Endothelial cell of umbilical vein (primary cell): ENCODE measurements around the gene MYBPC1. TPM values are rescaled to one million over a fixed set of nuclear protein-coding genes. Genes with fewer than 3 reads are reported as not detected.

Experiments used
- BruUV-seq: library from RNA; stranded (reverse); fragments of 400-500 nt; replicated peaks from 2 replicates; lab custom pipeline; 2021; lab: Mats Ljungman, UMichigan
- CTCF ChIA-PET: fragments of 300-600, 350-600 bp; sonication (Branson Sonifier 250); formaldehyde crosslinking; loops from one replicate; lab custom pipeline; 2021; ENCODE audit warnings: antibody characterized with exemption, inconsistent platforms; lab: Charles Lee
- POLR2A ChIA-PET: fragments of 300-600, 350-600 bp; sonication (Branson Sonifier 250); formaldehyde crosslinking; loops from one replicate; lab custom pipeline; 2021; ENCODE audit warnings: antibody characterized with exemption, inconsistent platforms; lab: Charles Lee
- DNase-seq: peaks from one replicate; pipeline ENCODE4 v3.0.0-alpha.2; 2011; ENCODE audit warnings: low read depth, low spot score
- FAIRE-seq: peaks from 2 replicates; lab custom pipeline; 2011; peaks lifted over from hg19 to GRCh38; lab: Jason Lieb, UNC
- H2AFZ ChIP-seq: 2 replicates; pipeline ENCODE4 v1.6.0; 2012; ENCODE audit warnings: low read depth, low read length, control low read depth, inconsistent platforms
- H3K27ac ChIP-seq: 2 replicates; pipeline ENCODE4 v1.5.1; 2011; ENCODE audit warnings: low read depth, mild to moderate bottlenecking, control low read depth, low read length, moderate library complexity; ENCODE audit not compliant: insufficient read depth
- H3K27me3 ChIP-seq, 2 experiments: 2 replicates each; pipeline versions ENCODE4 v1.6.0 to v1.6.1; 2011; ENCODE audit warnings: low read length in 2 of 2, mixed read lengths in 1 of 2; ENCODE audit not compliant: control insufficient read depth in 2 of 2, insufficient read depth in 2 of 2
- H3K36me3 ChIP-seq, 2 experiments: 2 replicates in 1 of 2; 3 replicates in 1 of 2; pipeline ENCODE4 v1.5.1; 2011; ENCODE audit warnings: low read length in 2 of 2, mild to moderate bottlenecking in 1 of 2, moderate library complexity in 1 of 2; ENCODE audit not compliant: control insufficient read depth in 2 of 2, insufficient read depth in 2 of 2; ENCODE audit errors: extremely low read depth in 1 of 2
- H3K4me1 ChIP-seq: 3 replicates; pipeline ENCODE4 v1.5.1; 2011; ENCODE audit warnings: mild to moderate bottlenecking, low read length; ENCODE audit not compliant: control insufficient read depth, insufficient read depth; ENCODE audit errors: extremely low read depth
- H3K4me2 ChIP-seq: 2 replicates; pipeline ENCODE4 v1.6.1; 2011; ENCODE audit warnings: low read length, control low read depth, mixed read lengths; ENCODE audit not compliant: insufficient read depth
- H3K4me3 ChIP-seq, 3 experiments: fragments of 200-600 bp in 1 of 3; sonication (generic), shearing (Covaris generic) in 1 of 3; replicated peaks in 1 of 3; 2 replicates each; pipeline ENCODE4 v1.5.1; 2011 to 2016; ENCODE audit warnings: control low read depth in 3 of 3, low read length in 3 of 3, mild to moderate bottlenecking in 2 of 3, inconsistent platforms in 1 of 3, low read depth in 1 of 3, moderate library complexity in 1 of 3; ENCODE audit not compliant: insufficient read depth in 1 of 3
- H3K79me2 ChIP-seq: 2 replicates; pipeline ENCODE4 v1.6.0; 2012; ENCODE audit warnings: low read length, inconsistent platforms; ENCODE audit not compliant: control insufficient read depth, insufficient read depth
- H3K9ac ChIP-seq: replicated peaks from 2 replicates; pipeline ENCODE3; 2011; ENCODE audit warnings: low read length, control low read depth; ENCODE audit not compliant: insufficient read depth; ENCODE audit errors: extremely low read depth
- H3K9me1 ChIP-seq: replicated peaks from 3 replicates; pipeline ENCODE4 v1.6.0; 2011; ENCODE audit warnings: mild to moderate bottlenecking, low read length; ENCODE audit not compliant: control insufficient read depth, insufficient read depth; ENCODE audit errors: extremely low read depth
- H3K9me3 ChIP-seq: replicated peaks from 2 replicates; pipeline ENCODE4 v1.5.1; 2012; ENCODE audit warnings: low read length, inconsistent platforms; ENCODE audit not compliant: control insufficient read depth, insufficient read depth
- H4K20me1 ChIP-seq: replicated peaks from 2 replicates; pipeline ENCODE3; 2011; ENCODE audit warnings: mild to moderate bottlenecking, low read length; ENCODE audit not compliant: control insufficient read depth, insufficient read depth; ENCODE audit errors: extremely low read depth
- EZH2 ChIP-seq: IDR thresholded peaks from 2 replicates; pipeline ENCODE4 v1.6.1; 2012; ENCODE audit warnings: borderline replicate concordance, low read depth, mild to moderate bottlenecking, moderate library complexity, low read length, inconsistent platforms; ENCODE audit not compliant: severe bottlenecking
- FOS ChIP-seq: IDR thresholded peaks from 2 replicates; pipeline ENCODE4 v1.6.1; 2011; ENCODE audit warnings: mild to moderate bottlenecking, low read length, moderate library complexity, borderline replicate concordance; ENCODE audit not compliant: insufficient read depth
- GATA2 ChIP-seq: IDR thresholded peaks from 2 replicates; pipeline ENCODE4 v1.7.0; 2011; ENCODE audit warnings: low read depth, mild to moderate bottlenecking, moderate library complexity, mixed read lengths, low read length; ENCODE audit not compliant: insufficient read length, insufficient read depth
- JUN ChIP-seq: IDR thresholded peaks from 2 replicates; pipeline ENCODE4 v1.6.1; 2011; ENCODE audit warnings: borderline replicate concordance, low read depth; ENCODE audit not compliant: insufficient read length, insufficient read depth
- MYC ChIP-seq: IDR thresholded peaks from one replicate; pipeline ENCODE4 v1.6.1; 2011; ENCODE audit warnings: mild to moderate bottlenecking, low read depth, low read length
- POLR2A ChIP-seq: IDR thresholded peaks from 2 replicates; pipeline ENCODE4 v1.6.1; 2012; ENCODE audit warnings: low read depth, mild to moderate bottlenecking, control low read depth, low read length
- POLR2AphosphoS5 ChIP-seq: IDR thresholded peaks from 2 replicates; pipeline ENCODE4 v1.6.1; 2012; ENCODE audit warnings: low read depth, mild to moderate bottlenecking, control low read depth, low read length, moderate library complexity; ENCODE audit not compliant: insufficient read depth
- dilution Hi-C: fragments of 300-500 bp; cut with MboI; formaldehyde crosslinking; loops from one replicate; pipeline ENCODE4 v1.15.0; 2019; ENCODE audit warnings: low sequenced_read_pairs; ENCODE audit not compliant: extremely low pct_ligation_motif_present
- intact Hi-C: fragments of 100-400 bp; cut with micrococcal nuclease; formaldehyde crosslinking; loops from one replicate; pipeline ENCODE4 v1.10.0; 2022
- polyA plus RNA-seq, 4 experiments: library from polyadenylated mRNA; depleted of rRNA in 3 of 4; stranded (reverse) in 3 of 4; unstranded in 1 of 4; fragments of >200 nt; gene quantifications; 2 replicates each; pipeline versions ENCODE4 v1.2.1 to v1.2.3, GENCODE V29; 2011 to 2012; ENCODE audit warnings: missing spikeins in 1 of 4
- total RNA-seq: library from RNA; stranded (reverse); gene quantifications from 2 replicates; pipeline ENCODE4 v1.2.3, GENCODE V29; 2021
- TF ChIP-seq, protein P1 (sequence below), 2 donors: IDR thresholded peaks; 1 replicate in 1 of 2; 2 replicates in 1 of 2; pipeline ENCODE4 v1.5.1; 2011; ENCODE audit warnings: low read length in 2 of 2, mild to moderate bottlenecking in 2 of 2, moderate library complexity in 2 of 2, control low read depth in 1 of 2, inconsistent platforms in 1 of 2, low read depth in 1 of 2; ENCODE audit not compliant: insufficient read depth in 1 of 2; ENCODE audit errors: extremely low read depth in 1 of 2
- TF ChIP-seq, protein P2 (sequence below): IDR thresholded peaks from 2 replicates; pipeline ENCODE4 v1.6.1; 2011; ENCODE audit not compliant: insufficient read depth, insufficient read length

Gene MYBPC1
- total and polyA plus RNA-seq, 2 donors (not counting 3 experiments of a cell fraction or from before 2014, with no cell fraction given): not detected

- POLR2A ChIA-PET: no interaction called here
- intact Hi-C loops: loop anchor here (2.0 kb wide), 1 partner anchor 188 kb away; no protein-coding TSS in a partner anchor
- Histone ChIP-seq H3K9me3 (no peaks in the 10 kb centered on the region), H3K79me2 (no peaks in the 10 kb centered on the region), H3K9me1 (no peaks in the 10 kb centered on the region), H3K27ac (no peak overlapping the region), H3K36me3 (no peaks in the 10 kb centered on the region), H3K4me3 (no peak overlapping the region), H3K4me2 (no peak overlapping the region), H3K4me1 (no peaks in the 10 kb centered on the region), H3K9ac (no peak overlapping the region), H2AFZ (no peak overlapping the region), H4K20me1 (no peaks in the 10 kb centered on the region), H3K27me3 (peaks cover 0 to 2% of the 10 kb centered on the region in 2 experiments)
- no TSS peak for BruUV-seq
- dilution Hi-C loops: no loop called here
- FAIRE-seq: no peak
- CTCF ChIA-PET: interaction anchor here (0.6 to 0.7 kb wide), 2 partner anchors 75 to 189 kb away, joined by 3 read pairs; no protein-coding TSS in a partner anchor
- DNase-seq: no peak
- TF ChIP-seq POLR2AphosphoS5: no peak
- TF ChIP-seq FOS: no peak
- TF ChIP-seq, protein P1, sequence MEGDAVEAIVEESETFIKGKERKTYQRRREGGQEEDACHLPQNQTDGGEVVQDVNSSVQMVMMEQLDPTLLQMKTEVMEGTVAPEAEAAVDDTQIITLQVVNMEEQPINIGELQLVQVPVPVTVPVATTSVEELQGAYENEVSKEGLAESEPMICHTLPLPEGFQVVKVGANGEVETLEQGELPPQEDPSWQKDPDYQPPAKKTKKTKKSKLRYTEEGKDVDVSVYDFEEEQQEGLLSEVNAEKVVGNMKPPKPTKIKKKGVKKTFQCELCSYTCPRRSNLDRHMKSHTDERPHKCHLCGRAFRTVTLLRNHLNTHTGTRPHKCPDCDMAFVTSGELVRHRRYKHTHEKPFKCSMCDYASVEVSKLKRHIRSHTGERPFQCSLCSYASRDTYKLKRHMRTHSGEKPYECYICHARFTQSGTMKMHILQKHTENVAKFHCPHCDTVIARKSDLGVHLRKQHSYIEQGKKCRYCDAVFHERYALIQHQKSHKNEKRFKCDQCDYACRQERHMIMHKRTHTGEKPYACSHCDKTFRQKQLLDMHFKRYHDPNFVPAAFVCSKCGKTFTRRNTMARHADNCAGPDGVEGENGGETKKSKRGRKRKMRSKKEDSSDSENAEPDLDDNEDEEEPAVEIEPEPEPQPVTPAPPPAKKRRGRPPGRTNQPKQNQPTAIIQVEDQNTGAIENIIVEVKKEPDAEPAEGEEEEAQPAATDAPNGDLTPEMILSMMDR (IDR thresholded peaks at IDR 0.05; ENCODE audit: extremely low read depth in 1 of 2, insufficient read depth in 1 of 2, low read depth in 1 of 2, low read length in 2 of 2): no peak
- TF ChIP-seq POLR2A: no peak
- no peak for TF ChIP-seq JUN
- TF ChIP-seq GATA2: no peak
- TF ChIP-seq EZH2: no peak
- TF ChIP-seq MYC: no peak
- TF ChIP-seq, protein P2, sequence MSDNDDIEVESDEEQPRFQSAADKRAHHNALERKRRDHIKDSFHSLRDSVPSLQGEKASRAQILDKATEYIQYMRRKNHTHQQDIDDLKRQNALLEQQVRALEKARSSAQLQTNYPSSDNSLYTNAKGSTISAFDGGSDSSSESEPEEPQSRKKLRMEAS: no peak
These were observed 23.7 kb upstream of the MYBPC1 start for GRCh38 chr12:101571105-101571504.
